HG03460 (cell line): ENCODE data around the gene PRLHR.

Source experiments
- ATAC-seq: cut with Tn5 transposase; IDR thresholded peaks from one replicate; pipeline ENCODE4 v1.9.1; 2021; ENCODE audit not compliant: unreplicated experiment

The PRLHR gene

GRCh38 chr10:118587881-118588651, 7.4 kb downstream of the PRLHR start:
- ATAC-seq: no peak

GRCh38 chr10:118586911-118587310, 8.5 kb downstream of the PRLHR start:
- ATAC-seq: no peak

GRCh38 chr10:118585794-118586193, 9.7 kb downstream of the PRLHR start:
- ATAC-seq: no peak

GRCh38 chr10:118585234-118585633, 10.2 kb downstream of the PRLHR start:
- ATAC-seq: no peak

GRCh38 chr10:118584181-118584954, 11.1 kb downstream of the PRLHR start:
- ATAC-seq: no peak

- no peak for ATAC-seq
Observed at GRCh38 chr10:118583611-118584010, 11.8 kb downstream of the PRLHR start.

- no peak for ATAC-seq
Observed at GRCh38 chr10:118582511-118582910, 12.9 kb downstream of the PRLHR start.

- no peak for ATAC-seq
Observed at GRCh38 chr10:118581340-118581739, 14.1 kb downstream of the PRLHR start.

GRCh38 chr10:118580702-118581101, 14.7 kb downstream of the PRLHR start:
- ATAC-seq: no peak

GRCh38 chr10:118573512-118573911, 21.9 kb downstream of the PRLHR start:
- ATAC-seq: no peak

- ATAC-seq: no peak
Observed at GRCh38 chr10:118572256-118573041, 23.0 kb downstream of the PRLHR start.

- ATAC-seq: no peak
Observed at GRCh38 chr10:118571123-118571522, 24.3 kb downstream of the PRLHR start.

- no peak for ATAC-seq
Observed at GRCh38 chr10:118570591-118570990, 24.9 kb downstream of the PRLHR start.

GRCh38 chr10:118569882-118570252, 25.6 kb downstream of the PRLHR start:
- no peak for ATAC-seq

- ATAC-seq: no peak
Observed at GRCh38 chr10:118569241-118569881, 26.1 kb downstream of the PRLHR start.

- ATAC-seq: no peak
Observed at GRCh38 chr10:118568327-118568848, 27.1 kb downstream of the PRLHR start.

GRCh38 chr10:118567701-118568248, 27.7 kb downstream of the PRLHR start:
- ATAC-seq: no peak

GRCh38 chr10:118566911-118567310, 28.5 kb downstream of the PRLHR start:
- no peak for ATAC-seq

GRCh38 chr10:118565301-118566075, 30.0 kb downstream of the PRLHR start:
- no peak for ATAC-seq

- no peak for ATAC-seq
Observed at GRCh38 chr10:118564652-118565051, 30.8 kb downstream of the PRLHR start.
